BLaER1 (cell line): Measurements from ENCODE around the gene LCA5.

Experiments used
- H3K27ac ChIP-seq: shearing (Covaris generic); formaldehyde crosslinking; 2 replicates; pipeline ENCODE4 v1.8.1; 2022
- H3K27me3 ChIP-seq: shearing (Covaris generic); formaldehyde crosslinking; 2 replicates; pipeline ENCODE4 v1.8.1; 2022
- H3K36me3 ChIP-seq: shearing (Covaris generic); formaldehyde crosslinking; 2 replicates; pipeline ENCODE4 v1.8.1; 2022
- H3K4me1 ChIP-seq: shearing (Covaris generic); formaldehyde crosslinking; 2 replicates; pipeline ENCODE4 v1.8.1; 2022
- H3K4me2 ChIP-seq: shearing (Covaris generic); formaldehyde crosslinking; 2 replicates; pipeline ENCODE4 v1.8.1; 2022
- H3K4me3 ChIP-seq: shearing (Covaris generic); formaldehyde crosslinking; 2 replicates; pipeline ENCODE4 v1.8.1; 2022
- H3K9ac ChIP-seq: shearing (Covaris generic); formaldehyde crosslinking; 2 replicates; pipeline ENCODE4 v1.8.1; 2022
- H3K9me3 ChIP-seq: shearing (Covaris generic); formaldehyde crosslinking; 2 replicates; pipeline ENCODE4 v1.8.1; 2022
- H4K20me1 ChIP-seq: shearing (Covaris generic); formaldehyde crosslinking; 2 replicates; pipeline ENCODE4 v1.8.1; 2022
- Cebpa-rat ChIP-seq: shearing (Covaris generic); IDR thresholded peaks from 2 replicates; pipeline ENCODE4 v1.8.1; 2022

Gene LCA5

DNA sequence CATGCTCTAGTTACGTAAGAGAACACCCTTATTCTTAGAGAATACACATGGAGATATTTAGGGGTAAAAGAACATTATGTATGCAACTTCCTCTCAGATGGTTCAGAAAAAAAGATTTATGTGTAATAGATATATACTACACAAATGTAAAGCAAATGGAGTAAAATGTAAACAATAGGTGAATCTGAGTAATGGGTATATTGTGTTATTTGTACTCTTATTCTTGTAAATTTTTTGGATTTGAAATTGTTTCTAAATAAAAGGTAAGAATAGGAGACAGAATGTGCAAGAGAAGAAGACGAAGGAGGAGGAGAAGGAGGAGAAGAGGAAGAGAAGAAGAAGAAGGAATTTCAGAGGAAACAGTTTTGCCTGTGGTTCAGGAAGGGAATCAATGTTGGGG lies 22.5 kb upstream of the LCA5 start:
- Histone ChIP-seq H3K9ac (no peak overlapping the region), H3K4me1 (no peaks in the 10 kb centered on the region), H3K9me3 (no peaks in the 10 kb centered on the region), H4K20me1 (no peaks in the 10 kb centered on the region), H3K4me2 (no peak overlapping the region), H3K36me3 (no peaks in the 10 kb centered on the region), H3K27ac (no peak overlapping the region), H3K4me3 (no peak overlapping the region), H3K27me3 (no peaks in the 10 kb centered on the region)
- TF ChIP-seq Cebpa-rat: no peak

DNA sequence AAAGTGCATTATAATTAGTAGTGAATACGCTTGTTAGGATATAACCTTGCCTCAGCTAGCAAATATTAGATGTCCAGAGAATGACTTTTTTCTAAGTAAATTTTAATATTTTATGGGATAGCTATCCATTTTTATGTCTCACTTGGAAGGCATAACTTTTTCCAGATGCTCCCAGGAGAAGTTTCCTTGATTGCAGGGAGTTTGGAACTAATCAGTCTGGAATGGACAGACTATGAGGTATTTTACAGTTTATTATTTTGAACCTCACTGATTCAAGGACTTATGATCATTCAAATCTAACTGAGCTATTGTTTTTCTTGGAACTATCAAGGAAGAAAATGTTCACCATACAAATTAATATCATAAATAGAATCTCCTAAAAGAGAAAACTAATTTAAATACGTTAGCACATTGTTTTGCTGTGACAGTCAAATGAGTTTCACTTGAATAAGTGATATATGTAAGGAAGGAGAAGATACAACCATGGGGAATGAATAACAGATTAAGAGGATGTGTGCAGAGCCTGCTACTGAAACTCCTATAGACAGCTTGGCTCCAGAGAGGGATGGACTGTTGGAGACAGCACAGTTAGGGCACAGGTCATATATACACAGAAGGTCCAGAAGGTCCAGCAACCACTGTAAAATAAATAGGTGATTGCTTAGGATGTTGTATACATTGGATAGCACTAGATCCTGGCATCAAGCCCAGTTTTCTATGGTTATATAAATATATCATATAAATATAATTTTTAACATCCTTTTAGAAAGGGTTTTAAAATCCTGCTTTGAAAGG lies 20.6 kb upstream of the LCA5 start:
- no peaks in the 10 kb centered on the region for H3K9me3 ChIP-seq
- TF ChIP-seq Cebpa-rat: no peak
- H3K27ac ChIP-seq: no peak overlapping the region
- no peaks in the 10 kb centered on the region for H3K4me1 ChIP-seq
- H3K4me3 ChIP-seq: no peak overlapping the region
- no peaks in the 10 kb centered on the region for H3K36me3 ChIP-seq
- H3K27me3 ChIP-seq: no peaks in the 10 kb centered on the region
- no peak overlapping the region for H3K4me2 ChIP-seq
- no peak overlapping the region for H3K9ac ChIP-seq
- H4K20me1 ChIP-seq: no peaks in the 10 kb centered on the region

GRCh38 chr6:79554305-79554704 lies 17.1 kb upstream of the LCA5 start:
- Histone ChIP-seq H4K20me1 (no peaks in the 10 kb centered on the region), H3K36me3 (no peaks in the 10 kb centered on the region), H3K27me3 (no peaks in the 10 kb centered on the region), H3K4me2 (no peak overlapping the region), H3K4me1 (no peaks in the 10 kb centered on the region), H3K9ac (no peak overlapping the region), H3K4me3 (no peak overlapping the region), H3K9me3 (no peaks in the 10 kb centered on the region), H3K27ac (no peak overlapping the region)
- TF ChIP-seq Cebpa-rat: no peak

DNA sequence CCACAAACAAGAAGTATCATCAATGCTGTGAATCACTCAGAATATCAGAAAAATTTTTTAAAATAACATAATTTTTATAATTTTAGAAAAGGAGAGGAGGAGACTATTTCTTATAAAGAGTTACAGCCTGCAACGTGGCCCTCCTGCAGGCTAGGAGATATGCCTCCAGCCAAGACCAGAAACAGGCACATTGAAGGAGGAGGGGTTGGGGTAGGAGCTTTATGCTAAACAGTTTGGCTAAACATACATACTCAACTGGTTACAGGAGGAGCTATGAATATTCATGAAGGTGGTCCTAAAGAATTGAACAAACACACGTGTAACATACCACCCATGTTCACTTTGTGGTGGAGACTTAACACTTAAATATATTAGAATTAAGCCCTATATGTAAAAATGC lies 14.2 kb upstream of the LCA5 start:
- H3K4me2 ChIP-seq: no peak overlapping the region
- no peaks in the 10 kb centered on the region for H3K4me1 ChIP-seq
- no peak for TF ChIP-seq Cebpa-rat
- H3K9ac ChIP-seq: no peak overlapping the region
- no peaks in the 10 kb centered on the region for H3K27me3 ChIP-seq
- H3K4me3 ChIP-seq: no peak overlapping the region
- H3K36me3 ChIP-seq: no peaks in the 10 kb centered on the region
- H3K9me3 ChIP-seq: no peaks in the 10 kb centered on the region
- no peaks in the 10 kb centered on the region for H4K20me1 ChIP-seq
- H3K27ac ChIP-seq: no peak overlapping the region

DNA sequence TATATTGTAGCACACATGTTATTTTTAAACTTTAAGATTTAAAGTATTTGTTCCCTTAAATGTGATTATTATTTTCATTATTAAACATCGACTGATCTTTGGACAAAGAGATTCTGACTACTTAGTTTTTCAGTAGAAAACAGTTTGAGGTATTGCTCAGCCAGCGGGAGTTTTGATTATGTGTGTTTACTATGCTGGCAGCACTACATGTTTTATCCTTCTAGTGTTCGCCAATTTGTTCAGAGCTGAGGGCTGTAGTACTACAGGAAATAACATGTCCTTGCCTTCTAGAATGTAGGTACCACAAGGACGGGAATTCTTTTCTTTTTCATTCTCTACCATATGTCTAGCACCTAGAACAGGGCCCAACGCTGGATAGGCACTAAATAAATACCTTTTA lies 11.1 kb upstream of the LCA5 start:
- no peak for TF ChIP-seq Cebpa-rat
- H3K4me3 ChIP-seq: no peak overlapping the region
- H3K27me3 ChIP-seq: no peaks in the 10 kb centered on the region

DNA sequence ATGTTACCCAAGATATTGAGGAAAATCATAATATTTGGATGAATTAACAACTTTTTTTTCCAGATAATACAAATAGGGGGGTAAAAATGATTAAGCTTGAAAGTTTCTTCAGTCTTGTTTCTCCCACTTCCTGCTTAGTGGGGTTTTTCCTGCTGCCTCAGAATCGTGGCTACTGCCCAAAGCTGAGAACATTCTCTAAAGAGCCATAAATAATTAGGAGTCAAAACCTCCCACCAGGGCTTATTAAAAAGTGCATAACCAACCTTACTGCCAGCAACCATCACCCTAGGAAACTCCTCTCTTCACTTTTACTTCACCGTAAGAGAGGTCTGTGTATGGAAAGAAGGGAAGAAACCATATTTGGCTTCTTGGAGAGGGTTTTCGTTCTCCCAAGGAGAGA lies 9.0 kb upstream of the LCA5 start:
- no peaks in the 10 kb centered on the region for H3K36me3 ChIP-seq
- no peak overlapping the region for H3K27ac ChIP-seq
- no peaks in the 10 kb centered on the region for H3K27me3 ChIP-seq
- H3K4me2 ChIP-seq: no peak overlapping the region
- H4K20me1 ChIP-seq: no peaks in the 10 kb centered on the region
- no peak overlapping the region for H3K9ac ChIP-seq
- H3K9me3 ChIP-seq: no peaks in the 10 kb centered on the region
- H3K4me1 ChIP-seq: peaks cover 13% of the 10 kb centered on the region
- no peak overlapping the region for H3K4me3 ChIP-seq
- no peak for TF ChIP-seq Cebpa-rat

More for the DNA sequence above, 11.1 kb upstream of the LCA5 start:
- Histone ChIP-seq H4K20me1 (no peaks in the 10 kb centered on the region), H3K9me3 (no peaks in the 10 kb centered on the region), H3K4me2 (no peak overlapping the region), H3K27ac (no peak overlapping the region), H3K36me3 (no peaks in the 10 kb centered on the region), H3K9ac (no peak overlapping the region), H3K4me1 (peaks cover 13% of the 10 kb centered on the region)

DNA sequence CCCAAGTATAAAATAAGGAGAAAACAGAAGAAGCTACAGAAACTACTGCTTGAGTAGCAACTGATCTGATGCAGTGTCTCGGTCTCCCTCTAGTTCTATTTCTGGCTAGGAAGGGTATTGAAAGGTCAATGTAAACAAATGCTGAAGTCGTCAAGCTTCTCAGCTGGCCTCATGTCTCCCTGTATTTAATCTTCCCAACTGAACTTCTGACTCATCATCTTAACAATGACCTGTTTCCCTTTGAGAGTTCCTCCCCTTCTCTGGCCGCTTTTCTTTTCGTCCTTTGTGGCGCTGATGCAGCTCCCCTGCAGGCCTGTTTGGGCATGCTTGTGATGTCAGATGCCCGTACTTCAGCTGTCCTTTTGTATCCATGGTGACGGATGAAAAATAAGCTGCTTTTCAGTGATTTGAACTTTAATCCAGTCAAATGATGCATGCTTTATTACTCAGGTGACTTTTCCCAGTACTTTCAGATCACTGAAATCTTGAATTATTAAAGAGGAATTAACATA lies 7.8 kb upstream of the LCA5 start:
- H3K27ac ChIP-seq: no peak overlapping the region
- no peaks in the 10 kb centered on the region for H3K36me3 ChIP-seq
- no peaks in the 10 kb centered on the region for H3K27me3 ChIP-seq
- peak overlapping the region; percentile 30; the same call in 1 of the 2 replicates for H3K4me2 ChIP-seq
- H3K9me3 ChIP-seq: no peaks in the 10 kb centered on the region
- H3K4me3 ChIP-seq: no peak overlapping the region
- no peak overlapping the region for H3K9ac ChIP-seq
- H3K4me1 ChIP-seq: peaks cover 13% of the 10 kb centered on the region
- H4K20me1 ChIP-seq: no peaks in the 10 kb centered on the region
- TF ChIP-seq Cebpa-rat: no peak

DNA sequence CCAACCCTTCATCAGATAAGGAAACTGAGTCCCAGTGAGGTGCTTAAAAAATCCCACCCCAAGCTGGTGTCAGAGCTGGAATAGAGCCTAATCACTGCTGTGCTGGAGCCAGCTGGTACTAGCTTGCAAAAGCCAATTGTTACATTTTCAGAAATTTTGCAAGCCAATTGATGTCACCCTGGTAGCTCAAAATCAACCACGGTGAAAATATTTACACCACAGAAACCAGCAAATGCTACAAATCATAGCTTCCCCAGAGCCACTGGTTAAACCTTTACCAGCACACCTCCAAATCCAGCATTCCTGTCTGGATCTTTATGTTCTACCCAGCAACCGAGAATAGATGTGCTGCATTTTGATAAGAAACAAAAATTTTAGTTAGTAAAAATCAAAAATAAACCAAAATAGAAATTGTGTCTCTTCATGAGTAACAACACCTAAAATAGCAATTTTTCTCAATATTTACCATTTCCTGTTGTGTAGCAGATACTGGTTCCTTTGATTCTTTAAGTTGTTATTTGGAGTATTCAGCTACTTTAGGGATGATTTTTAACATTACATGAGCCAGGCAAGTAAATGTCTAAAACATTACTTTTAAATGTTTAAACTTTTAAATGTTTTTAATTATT lies 7.2 kb upstream of the LCA5 start:
- H4K20me1 ChIP-seq: no peaks in the 10 kb centered on the region
- H3K4me3 ChIP-seq: no peak overlapping the region
- peaks cover 13% of the 10 kb centered on the region for H3K4me1 ChIP-seq
- no peak overlapping the region for H3K9ac ChIP-seq
- H3K27me3 ChIP-seq: no peaks in the 10 kb centered on the region
- no peaks in the 10 kb centered on the region for H3K9me3 ChIP-seq
- no peak overlapping the region for H3K27ac ChIP-seq
- peak overlapping the region; percentile 30 for H3K4me2 ChIP-seq
- no peaks in the 10 kb centered on the region for H3K36me3 ChIP-seq
- TF ChIP-seq Cebpa-rat: no peak

DNA sequence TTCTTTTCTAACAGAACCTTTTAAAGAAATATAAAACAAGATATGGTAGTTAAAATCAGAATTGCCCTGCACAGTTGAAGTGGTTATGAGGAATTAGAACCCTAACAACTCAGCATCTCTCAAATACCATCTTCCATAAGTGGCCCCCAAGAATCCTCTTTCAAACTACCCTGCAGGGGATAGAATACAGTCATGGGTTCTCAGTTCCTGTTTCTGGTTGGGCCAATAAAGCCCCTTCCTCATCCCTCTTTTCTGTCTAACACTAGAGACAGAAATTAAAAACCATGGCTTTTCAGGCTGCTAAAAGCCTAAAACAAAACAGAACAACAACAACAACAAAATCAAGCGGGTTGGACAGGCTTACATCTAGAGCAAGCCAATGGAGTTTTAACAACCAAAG lies 6.7 kb upstream of the LCA5 start:
- Histone ChIP-seq H3K27me3 (no peaks in the 10 kb centered on the region), H4K20me1 (no peaks in the 10 kb centered on the region), H3K4me1 (peaks cover 13% of the 10 kb centered on the region), H3K27ac (no peak overlapping the region), H3K4me3 (no peak overlapping the region), H3K9me3 (no peaks in the 10 kb centered on the region), H3K36me3 (no peaks in the 10 kb centered on the region), H3K9ac (no peak overlapping the region), H3K4me2 (peak overlapping the region; percentile 30; the same call in 1 of the 2 replicates)
- no peak for TF ChIP-seq Cebpa-rat

DNA sequence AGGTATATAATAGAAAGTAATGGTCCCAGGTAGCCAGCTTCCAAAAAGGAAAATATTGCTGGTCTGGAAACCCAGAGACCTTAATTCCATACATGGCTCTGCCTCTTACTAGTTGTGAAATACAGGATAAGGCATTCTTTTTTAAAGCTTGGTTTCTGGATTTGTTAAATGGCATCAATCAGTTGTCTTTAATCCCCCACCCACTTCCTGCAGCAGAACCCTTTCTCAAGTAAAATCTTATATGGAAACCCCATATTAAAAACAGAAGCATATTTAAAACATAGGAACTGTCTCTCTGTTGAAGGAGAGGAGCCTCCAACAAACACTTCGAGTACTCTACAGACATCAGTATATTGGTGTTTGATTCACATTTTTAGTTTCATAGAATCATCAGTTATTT lies 6.2 kb upstream of the LCA5 start:
- Histone ChIP-seq H3K4me2 (no peak overlapping the region), H3K27ac (no peak overlapping the region)

More for the DNA sequence above, 6.2 kb upstream of the LCA5 start:
- H3K9ac ChIP-seq: no peak overlapping the region
- no peak overlapping the region for H3K4me3 ChIP-seq
- H3K4me1 ChIP-seq: peaks cover 13% of the 10 kb centered on the region
- no peak for TF ChIP-seq Cebpa-rat
- H4K20me1 ChIP-seq: no peaks in the 10 kb centered on the region
- H3K27me3 ChIP-seq: no peaks in the 10 kb centered on the region
- no peaks in the 10 kb centered on the region for H3K36me3 ChIP-seq
- no peaks in the 10 kb centered on the region for H3K9me3 ChIP-seq
